Neural cell (in vitro differentiated cells): ENCODE measurements around the gene TRPV5.

Experiments
- CTCF ChIP-seq: fragments of 450-650 bp; IDR thresholded peaks from 2 replicates; pipeline ENCODE4 v1.5.1; 2014; ENCODE audit warnings: antibody characterized with exemption, mild to moderate bottlenecking, moderate library complexity; ENCODE audit not compliant: poor library complexity, severe bottlenecking
- EP300 ChIP-seq: fragments of 450-650 bp; conservative IDR thresholded peaks from 2 replicates; pipeline ENCODE4 v1.6.1; 2014; ENCODE audit warnings: antibody characterized with exemption, mild to moderate bottlenecking, moderate library complexity; ENCODE audit not compliant: poor library complexity, severe bottlenecking

GRCh38 chr7:142905759-142906158 lies 27.8 kb downstream of the TRPV5 start:
- TF ChIP-seq CTCF, result no peak
- no peak for TF ChIP-seq EP300
